ENCODE data around the gene UCP3.

Gene UCP3

GRCh38 chr11:73977856-73978519 is 30.9 kb downstream of the UCP3 start:
- no peak for DNase-seq (ENCODE audit: low spot score)

- no peak for DNase-seq (ENCODE audit: low spot score)
Observed at GRCh38 chr11:73976451-73977151, 32.3 kb downstream of the UCP3 start.

GRCh38 chr11:73975479-73975757 is 33.5 kb downstream of the UCP3 start:
- no peak for DNase-seq (ENCODE audit: low spot score)

GRCh38 chr11:73974604-73975478 is 34.0 kb downstream of the UCP3 start:
- DNase-seq (ENCODE audit: low spot score), result no peak

GRCh38 chr11:73972620-73973449 is 36.0 kb downstream of the UCP3 start:
- DNase-seq (ENCODE audit: low spot score), result no peak

- no peak for DNase-seq (ENCODE audit: low spot score)
Observed at GRCh38 chr11:73972187-73972586, 36.7 kb downstream of the UCP3 start.

- DNase-seq (ENCODE audit: low spot score), result no peak
Observed at GRCh38 chr11:73971175-73971719, 37.6 kb downstream of the UCP3 start.

GRCh38 chr11:73969991-73970800 is 38.7 kb downstream of the UCP3 start:
- DNase-seq (ENCODE audit: low spot score), result no peak

GRCh38 chr11:73969091-73969490 is 39.8 kb downstream of the UCP3 start:
- DNase-seq (ENCODE audit: low spot score), result no peak

GRCh38 chr11:73968356-73968966 is 40.4 kb downstream of the UCP3 start:
- no peak for DNase-seq (ENCODE audit: low spot score)

GRCh38 chr11:73965764-73966121 is 43.1 kb downstream of the UCP3 start:
- no peak for DNase-seq (ENCODE audit: low spot score)

GRCh38 chr11:73965076-73965763 is 43.7 kb downstream of the UCP3 start:
- DNase-seq (ENCODE audit: low spot score), result no peak

GRCh38 chr11:73963861-73964260 is 45.0 kb downstream of the UCP3 start:
- no peak for DNase-seq (ENCODE audit: low spot score)

GRCh38 chr11:73962101-73962705 is 46.7 kb downstream of the UCP3 start:
- DNase-seq (ENCODE audit: low spot score), result no peak

GRCh38 chr11:73961321-73961720 is 47.6 kb downstream of the UCP3 start:
- no peak for DNase-seq (ENCODE audit: low spot score)

- no peak for DNase-seq (ENCODE audit: low spot score)
Observed at GRCh38 chr11:73958521-73959141, 50.3 kb downstream of the UCP3 start.

GRCh38 chr11:73957654-73958361 is 51.1 kb downstream of the UCP3 start:
- no peak for DNase-seq (ENCODE audit: low spot score)

- DNase-seq (ENCODE audit: low spot score), result no peak
Observed at GRCh38 chr11:73956876-73957653, 51.8 kb downstream of the UCP3 start.

All from iPS-NIHi11 (cell line).